B cell (primary cell): ENCODE results near the gene ZNF836.

Experiments
- CTCF ChIP-seq: fragments of 200-600 bp; IDR thresholded peaks from one replicate; pipeline ENCODE4 v1.8.0; 2022; ENCODE audit warnings: antibody characterized with exemption, mild to moderate bottlenecking
- EZH2 ChIP-seq: IDR thresholded peaks from 2 replicates; pipeline ENCODE4 v1.6.1; 2012; ENCODE audit warnings: borderline replicate concordance, low read depth, mild to moderate bottlenecking, moderate library complexity, low read length; ENCODE audit not compliant: insufficient read depth, poor library complexity, severe bottlenecking

DNA sequence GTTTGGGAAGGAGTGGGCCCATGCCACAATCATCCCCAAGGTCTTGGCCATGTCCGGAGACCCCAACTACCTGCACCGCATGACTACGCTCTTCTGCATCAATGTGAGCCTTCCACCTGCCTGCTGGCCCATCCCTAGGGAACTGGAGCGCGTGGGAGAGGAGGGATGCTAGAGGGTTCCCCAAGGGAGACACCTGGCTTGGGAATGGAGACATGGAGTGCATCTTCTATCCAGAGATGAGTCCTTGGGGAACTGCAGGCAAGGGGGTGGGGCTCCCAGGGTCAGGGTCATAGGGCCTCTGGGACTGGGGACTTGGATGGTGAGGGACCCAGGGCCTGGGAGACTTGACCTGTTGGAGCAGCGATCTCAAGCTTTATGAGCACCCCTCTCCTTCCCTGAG lies 49.6 kb upstream of the ZNF836 start:
- TF ChIP-seq EZH2: no peak
- no peak for TF ChIP-seq CTCF
